GM19372 (cell line): ENCODE data around the gene ARHGAP42.
A peak's percentile ranks its signal among the peaks of the same experiment; 100 is the strongest.

Experiments used
- ATAC-seq: cut with Tn5 transposase; IDR thresholded peaks from one replicate; pipeline ENCODE4 v1.9.1; 2021; ENCODE audit warnings: mild to moderate bottlenecking, low read depth, moderate library complexity; ENCODE audit not compliant: unreplicated experiment

Gene ARHGAP42

GRCh38 chr11:100680070-100680469 lies 7.0 kb upstream of the ARHGAP42 start:
- ATAC-seq, result no peak

GRCh38 chr11:100681064-100681502 lies 6.0 kb upstream of the ARHGAP42 start:
- ATAC-seq, result peak; percentile 98

- ATAC-seq, result no peak
These were observed 4.7 kb upstream of the ARHGAP42 start for GRCh38 chr11:100682247-100682969.

GRCh38 chr11:100683126-100683525 lies 4.0 kb upstream of the ARHGAP42 start:
- no peak for ATAC-seq

GRCh38 chr11:100684101-100685065 lies 2.7 kb upstream of the ARHGAP42 start:
- no peak for ATAC-seq

- no peak for ATAC-seq
These were observed 523 bp upstream of the ARHGAP42 start for GRCh38 chr11:100686476-100687053.

GRCh38 chr11:100687630-100688395 lies 725 bp downstream of the ARHGAP42 start:
- peak; percentile 58 for ATAC-seq

- no peak for ATAC-seq
These were observed 2.1 kb downstream of the ARHGAP42 start for GRCh38 chr11:100689141-100689540.

GRCh38 chr11:100691896-100692653 lies 5.0 kb downstream of the ARHGAP42 start:
- no peak for ATAC-seq

GRCh38 chr11:100695911-100696310 lies 8.8 kb downstream of the ARHGAP42 start:
- ATAC-seq, result no peak

GRCh38 chr11:100703139-100703538 lies 16.1 kb downstream of the ARHGAP42 start:
- no peak for ATAC-seq

GRCh38 chr11:100703801-100704575 lies 16.9 kb downstream of the ARHGAP42 start:
- ATAC-seq, result no peak

- no peak for ATAC-seq
These were observed 18.4 kb downstream of the ARHGAP42 start for GRCh38 chr11:100705447-100705846.

GRCh38 chr11:100706179-100706578 lies 19.1 kb downstream of the ARHGAP42 start:
- peak; percentile 52 for ATAC-seq

- no peak for ATAC-seq
These were observed 22.3 kb downstream of the ARHGAP42 start for GRCh38 chr11:100709233-100709957.

- no peak for ATAC-seq
These were observed 24.9 kb downstream of the ARHGAP42 start for GRCh38 chr11:100711984-100712383.

- no peak for ATAC-seq
These were observed 25.5 kb downstream of the ARHGAP42 start for GRCh38 chr11:100712583-100712982.

GRCh38 chr11:100715165-100715761 lies 28.2 kb downstream of the ARHGAP42 start:
- no peak for ATAC-seq
